ENCODE data around the gene C19orf47.

C19orf47 gene

GRCh38 chr19:40357640-40358039, 9.4 kb upstream of the C19orf47 start:
- H3K36me3 ChIP-seq (replicated peaks; ENCODE audit: insufficient read depth, low read length) = no peaks in the 10 kb centered on the region
- H3K9ac ChIP-seq (ENCODE audit: low read length) = no peak overlapping the region
- no peaks in the 10 kb centered on the region for H3K27me3 ChIP-seq (replicated peaks; ENCODE audit: insufficient read depth, low read length)
- H4K20me1 ChIP-seq (ENCODE audit: insufficient read depth, low read length) = no peaks in the 10 kb centered on the region
- H3K27ac ChIP-seq (ENCODE audit: low read length) = no peak overlapping the region
- no peaks in the 10 kb centered on the region for H3K79me2 ChIP-seq (ENCODE audit: low read length)
- H2AFZ ChIP-seq (ENCODE audit: low read length) = no peak overlapping the region
- TF ChIP-seq EZH2phosphoT487 (IDR thresholded peaks at IDR 0.05; ENCODE audit: low read length) (no peak), CTCF (IDR thresholded peaks at IDR 0.05; ENCODE audit: low read length) (no peak), EZH2 (optimal IDR thresholded peaks at IDR 0.05; ENCODE audit: low read depth, low read length) (no peak)
- no peak overlapping the region for H3K4me3 ChIP-seq (ENCODE audit: low read length)
- H3K4me1 ChIP-seq (ENCODE audit: low read length) = no peaks in the 10 kb centered on the region
- H3K9me2 ChIP-seq (replicated peaks; ENCODE audit: insufficient read depth, low read length) = no peaks in the 10 kb centered on the region
- no peak for DNase-seq
- H3F3A ChIP-seq (ENCODE audit: insufficient read depth, low read length) = no peaks in the 10 kb centered on the region
- no peak overlapping the region for H3K4me2 ChIP-seq (ENCODE audit: low read depth, low read length)
- H3K9me3 ChIP-seq (replicated peaks; ENCODE audit: insufficient read depth, low read length) = no peaks in the 10 kb centered on the region

GRCh38 chr19:40356681-40357595, 8.7 kb upstream of the C19orf47 start:
- TF ChIP-seq CTCF (IDR thresholded peaks at IDR 0.05; ENCODE audit: low read length) (no peak), EZH2 (optimal IDR thresholded peaks at IDR 0.05; ENCODE audit: low read depth, low read length) (no peak), EZH2phosphoT487 (IDR thresholded peaks at IDR 0.05; ENCODE audit: low read length) (no peak)
- Histone ChIP-seq H4K20me1 (ENCODE audit: insufficient read depth, low read length) (no peaks in the 10 kb centered on the region), H3K9me2 (replicated peaks; ENCODE audit: insufficient read depth, low read length) (no peaks in the 10 kb centered on the region), H3K4me2 (ENCODE audit: low read depth, low read length) (no peak overlapping the region), H3K4me1 (ENCODE audit: low read length) (no peaks in the 10 kb centered on the region), H3K9ac (ENCODE audit: low read length) (no peak overlapping the region), H3K79me2 (ENCODE audit: low read length) (no peaks in the 10 kb centered on the region), H3K27ac (ENCODE audit: low read length) (no peak overlapping the region), H3K9me3 (replicated peaks; ENCODE audit: insufficient read depth, low read length) (no peaks in the 10 kb centered on the region), H3K27me3 (replicated peaks; ENCODE audit: insufficient read depth, low read length) (no peaks in the 10 kb centered on the region), H3K36me3 (replicated peaks; ENCODE audit: insufficient read depth, low read length) (no peaks in the 10 kb centered on the region), H2AFZ (ENCODE audit: low read length) (no peak overlapping the region), H3F3A (ENCODE audit: insufficient read depth, low read length) (no peaks in the 10 kb centered on the region), H3K4me3 (ENCODE audit: low read length) (no peak overlapping the region)
- DNase-seq = no peak

- no peaks in the 10 kb centered on the region for H4K20me1 ChIP-seq (ENCODE audit: insufficient read depth, low read length)
- no peaks in the 10 kb centered on the region for H3K9me2 ChIP-seq (replicated peaks; ENCODE audit: insufficient read depth, low read length)
- H2AFZ ChIP-seq (ENCODE audit: low read length) = no peak overlapping the region
- H3K9ac ChIP-seq (ENCODE audit: low read length) = no peak overlapping the region
- TF ChIP-seq EZH2phosphoT487 (IDR thresholded peaks at IDR 0.05; ENCODE audit: low read length) (no peak), EZH2 (optimal IDR thresholded peaks at IDR 0.05; ENCODE audit: low read depth, low read length) (no peak), CTCF (IDR thresholded peaks at IDR 0.05; ENCODE audit: low read length) (no peak)
- H3K9me3 ChIP-seq (replicated peaks; ENCODE audit: insufficient read depth, low read length) = no peaks in the 10 kb centered on the region
- no peak for DNase-seq
- no peak overlapping the region for H3K4me2 ChIP-seq (ENCODE audit: low read depth, low read length)
- H3K27me3 ChIP-seq (replicated peaks; ENCODE audit: insufficient read depth, low read length) = no peaks in the 10 kb centered on the region
- no peaks in the 10 kb centered on the region for H3K36me3 ChIP-seq (replicated peaks; ENCODE audit: insufficient read depth, low read length)
- H3K4me1 ChIP-seq (ENCODE audit: low read length) = no peaks in the 10 kb centered on the region
- H3K79me2 ChIP-seq (ENCODE audit: low read length) = no peaks in the 10 kb centered on the region
- no peaks in the 10 kb centered on the region for H3F3A ChIP-seq (ENCODE audit: insufficient read depth, low read length)
- H3K4me3 ChIP-seq (ENCODE audit: low read length) = no peak overlapping the region
- H3K27ac ChIP-seq (ENCODE audit: low read length) = no peak overlapping the region
Measured at GRCh38 chr19:40355975-40356680, 7.9 kb upstream of the C19orf47 start.
